ENCODE data around the gene HBD. TPM values are rescaled to one million over a fixed set of nuclear protein-coding genes. Genes with fewer than 3 reads are reported as not detected.

Gene HBD
- total RNA-seq, 4 donors from 2014 or later, result 5.4 TPM; not detected in 3

- TF ChIP-seq EP300 (IDR thresholded peaks at IDR 0.05) (no peak), POLR2A (IDR thresholded peaks at IDR 0.05) (no peak), CTCF (IDR thresholded peaks at IDR 0.05) (no peak)
- H3K9me3 ChIP-seq, result no peaks in the 10 kb centered on the region
- no peaks in the 10 kb centered on the region for H3K4me1 ChIP-seq
- no peak overlapping the region for H3K27ac ChIP-seq
- no peaks in the 10 kb centered on the region for H3K36me3 ChIP-seq
- no peak overlapping the region for H3K4me3 ChIP-seq
- DNase-seq (ENCODE audit: low spot score in 2 of 2), result no peak
- H3K27me3 ChIP-seq, result no peaks in the 10 kb centered on the region
Measured at GRCh38 chr11:5239046-5239445, 4.8 kb upstream of the HBD start.

DNA sequence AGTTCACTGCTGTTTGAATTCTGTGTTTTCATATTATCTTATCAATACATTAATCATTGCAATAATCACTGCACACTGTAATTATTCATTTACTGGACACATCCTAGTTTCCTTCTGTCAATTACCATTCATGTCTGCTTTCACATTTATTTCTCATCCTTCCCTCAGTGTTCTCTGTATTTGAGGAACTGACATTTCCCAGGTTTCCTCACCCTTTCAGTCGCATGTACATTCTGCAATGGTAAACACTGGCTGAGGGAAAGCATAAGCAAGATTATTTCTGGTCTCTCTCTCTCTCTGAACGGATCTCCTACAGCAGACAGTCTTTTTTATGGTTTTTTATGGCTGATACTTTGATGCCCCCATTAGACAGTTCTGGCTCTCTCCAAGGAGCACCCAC lies 4.2 kb upstream of the HBD start:
- H3K9me3 ChIP-seq, result no peaks in the 10 kb centered on the region
- no peak for DNase-seq (ENCODE audit: low spot score in 2 of 2)
- H3K27ac ChIP-seq, result no peak overlapping the region
- 55 to 65% methylated on average over 2 of the region's 2 CpGs for WGBS, 2 donors
- no peaks in the 10 kb centered on the region for H3K36me3 ChIP-seq
- TF ChIP-seq POLR2A (IDR thresholded peaks at IDR 0.05), result no peak
- TF ChIP-seq EP300 (IDR thresholded peaks at IDR 0.05), result no peak
- no peak for TF ChIP-seq CTCF (IDR thresholded peaks at IDR 0.05)
- no peaks in the 10 kb centered on the region for H3K27me3 ChIP-seq
- H3K4me3 ChIP-seq, result no peak overlapping the region
- H3K4me1 ChIP-seq, result no peaks in the 10 kb centered on the region

GRCh38 chr11:5237420-5237819 lies 3.1 kb upstream of the HBD start:
- no peak for TF ChIP-seq EP300 (IDR thresholded peaks at IDR 0.05)
- no peak for TF ChIP-seq POLR2A (IDR thresholded peaks at IDR 0.05)
- TF ChIP-seq CTCF (IDR thresholded peaks at IDR 0.05), result no peak
- no peak overlapping the region for H3K4me3 ChIP-seq
- no peak for DNase-seq (ENCODE audit: low spot score in 2 of 2)
- no peak overlapping the region for H3K27ac ChIP-seq
- WGBS, 2 donors, result 93 to 95% methylated on average over 2 of the region's 2 CpGs
- H3K36me3 ChIP-seq, result no peaks in the 10 kb centered on the region
- H3K4me1 ChIP-seq, result no peaks in the 10 kb centered on the region
- H3K27me3 ChIP-seq, result no peaks in the 10 kb centered on the region
- no peaks in the 10 kb centered on the region for H3K9me3 ChIP-seq

GRCh38 chr11:5235364-5236095 lies 1.2 kb upstream of the HBD start:
- H3K4me3 ChIP-seq, result no peak overlapping the region
- TF ChIP-seq POLR2A (IDR thresholded peaks at IDR 0.05) (no peak), EP300 (IDR thresholded peaks at IDR 0.05) (no peak), CTCF (IDR thresholded peaks at IDR 0.05) (no peak)
- H3K27ac ChIP-seq, result no peak overlapping the region
- no peaks in the 10 kb centered on the region for H3K36me3 ChIP-seq
- H3K4me1 ChIP-seq, result no peaks in the 10 kb centered on the region
- no peaks in the 10 kb centered on the region for H3K9me3 ChIP-seq
- DNase-seq (ENCODE audit: low spot score in 2 of 2), result no peak
- no peaks in the 10 kb centered on the region for H3K27me3 ChIP-seq
- 86 to 92% methylated on average over 5 of the region's 5 CpGs for WGBS, 2 donors

DNA sequence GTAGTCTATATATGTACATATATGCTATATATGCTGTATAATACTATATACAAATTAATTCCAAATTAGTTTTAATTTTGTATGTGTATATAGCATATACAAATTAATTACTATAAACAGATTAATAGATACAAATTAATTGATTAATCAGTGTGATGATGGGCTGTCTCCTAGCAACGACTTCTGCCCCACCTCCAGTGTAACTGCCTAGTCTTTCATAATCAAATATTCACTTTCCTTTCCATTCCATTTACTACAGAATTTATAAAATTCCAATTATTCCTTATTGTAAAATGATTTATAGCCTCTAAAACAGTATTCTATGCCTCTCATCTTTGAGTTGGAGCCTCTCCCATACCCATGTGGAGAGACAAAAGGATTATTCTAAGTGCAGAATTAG lies 976 bp downstream of the HBD start:
- whole genome bisulfite sequencing, 2 donors, result 83 to 89% methylated on average over 1 of the region's 1 CpG
- Histone ChIP-seq H3K4me1 (no peaks in the 10 kb centered on the region), H3K9me3 (no peaks in the 10 kb centered on the region), H3K4me3 (no peak overlapping the region), H3K36me3 (no peaks in the 10 kb centered on the region), H3K27me3 (no peaks in the 10 kb centered on the region), H3K27ac (no peak overlapping the region)
- DNase-seq (ENCODE audit: low spot score in 2 of 2), result no peak
- TF ChIP-seq EP300 (IDR thresholded peaks at IDR 0.05) (no peak), CTCF (IDR thresholded peaks at IDR 0.05) (no peak), POLR2A (IDR thresholded peaks at IDR 0.05) (no peak)

All from tibial nerve (tissue), 4 donors.